ENCODE measurements around the gene INPP5B.

DNA sequence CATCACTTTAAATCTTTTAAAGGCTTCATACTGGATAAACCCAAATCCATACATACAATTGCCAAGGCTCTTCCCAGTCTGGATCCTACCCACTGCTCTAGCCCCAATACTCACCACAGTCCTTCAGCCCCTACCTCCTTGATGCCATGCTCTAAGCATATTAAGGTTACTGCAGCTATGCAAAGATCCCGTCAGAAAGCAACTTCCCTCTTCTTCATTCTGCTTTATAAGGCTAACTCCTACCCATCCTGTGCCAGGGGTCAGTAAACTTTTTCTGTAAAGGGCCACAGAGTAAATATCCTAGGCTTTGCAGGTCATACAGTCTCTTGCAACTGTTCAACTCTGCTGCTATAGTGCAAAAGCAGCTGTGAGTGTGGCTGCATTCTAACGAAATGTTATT, 53.2 kb downstream of the INPP5B start:
- TF ChIP-seq, protein P1, sequence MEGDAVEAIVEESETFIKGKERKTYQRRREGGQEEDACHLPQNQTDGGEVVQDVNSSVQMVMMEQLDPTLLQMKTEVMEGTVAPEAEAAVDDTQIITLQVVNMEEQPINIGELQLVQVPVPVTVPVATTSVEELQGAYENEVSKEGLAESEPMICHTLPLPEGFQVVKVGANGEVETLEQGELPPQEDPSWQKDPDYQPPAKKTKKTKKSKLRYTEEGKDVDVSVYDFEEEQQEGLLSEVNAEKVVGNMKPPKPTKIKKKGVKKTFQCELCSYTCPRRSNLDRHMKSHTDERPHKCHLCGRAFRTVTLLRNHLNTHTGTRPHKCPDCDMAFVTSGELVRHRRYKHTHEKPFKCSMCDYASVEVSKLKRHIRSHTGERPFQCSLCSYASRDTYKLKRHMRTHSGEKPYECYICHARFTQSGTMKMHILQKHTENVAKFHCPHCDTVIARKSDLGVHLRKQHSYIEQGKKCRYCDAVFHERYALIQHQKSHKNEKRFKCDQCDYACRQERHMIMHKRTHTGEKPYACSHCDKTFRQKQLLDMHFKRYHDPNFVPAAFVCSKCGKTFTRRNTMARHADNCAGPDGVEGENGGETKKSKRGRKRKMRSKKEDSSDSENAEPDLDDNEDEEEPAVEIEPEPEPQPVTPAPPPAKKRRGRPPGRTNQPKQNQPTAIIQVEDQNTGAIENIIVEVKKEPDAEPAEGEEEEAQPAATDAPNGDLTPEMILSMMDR (IDR thresholded peaks at IDR 0.05) = no peak
- TF ChIP-seq, protein P2, sequence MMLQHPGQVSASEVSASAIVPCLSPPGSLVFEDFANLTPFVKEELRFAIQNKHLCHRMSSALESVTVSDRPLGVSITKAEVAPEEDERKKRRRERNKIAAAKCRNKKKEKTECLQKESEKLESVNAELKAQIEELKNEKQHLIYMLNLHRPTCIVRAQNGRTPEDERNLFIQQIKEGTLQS (CRISPR knock-in tag; conservative IDR thresholded peaks at IDR 0.05) = no peak
- TF ChIP-seq ZNF512 (CRISPR knock-in tag; IDR thresholded peaks at IDR 0.05; ENCODE audit: borderline replicate concordance) (no peak), FOXJ3 (CRISPR knock-in tag; IDR thresholded peaks at IDR 0.05; ENCODE audit: borderline replicate concordance) (no peak), FOXK1 (CRISPR knock-in tag; IDR thresholded peaks at IDR 0.05) (no peak), ZNF232 (CRISPR knock-in tag; IDR thresholded peaks at IDR 0.05) (no peak), GABPB1 (CRISPR knock-in tag; IDR thresholded peaks at IDR 0.05) (no peak), ZNF121 (CRISPR knock-in tag; IDR thresholded peaks at IDR 0.05) (no peak)
- TF ChIP-seq, protein P3, sequence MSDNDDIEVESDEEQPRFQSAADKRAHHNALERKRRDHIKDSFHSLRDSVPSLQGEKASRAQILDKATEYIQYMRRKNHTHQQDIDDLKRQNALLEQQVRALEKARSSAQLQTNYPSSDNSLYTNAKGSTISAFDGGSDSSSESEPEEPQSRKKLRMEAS (CRISPR knock-in tag; IDR thresholded peaks at IDR 0.05) = no peak
- TF ChIP-seq, protein P4, sequence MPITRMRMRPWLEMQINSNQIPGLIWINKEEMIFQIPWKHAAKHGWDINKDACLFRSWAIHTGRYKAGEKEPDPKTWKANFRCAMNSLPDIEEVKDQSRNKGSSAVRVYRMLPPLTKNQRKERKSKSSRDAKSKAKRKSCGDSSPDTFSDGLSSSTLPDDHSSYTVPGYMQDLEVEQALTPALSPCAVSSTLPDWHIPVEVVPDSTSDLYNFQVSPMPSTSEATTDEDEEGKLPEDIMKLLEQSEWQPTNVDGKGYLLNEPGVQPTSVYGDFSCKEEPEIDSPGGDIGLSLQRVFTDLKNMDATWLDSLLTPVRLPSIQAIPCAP (CRISPR knock-in tag; IDR thresholded peaks at IDR 0.05) = no peak
